ENCODE results near the gene SPECC1L.

The SPECC1L gene

GRCh38 chr22:24416095-24416494 is 145.5 kb downstream of the SPECC1L start:
- DNase-seq, result no peak

- DNase-seq, result no peak
Observed at GRCh38 chr22:24416611-24417010, 146.0 kb downstream of the SPECC1L start.

GRCh38 chr22:24417200-24417599 is 146.6 kb downstream of the SPECC1L start:
- no peak for DNase-seq

GRCh38 chr22:24417901-24418641 is 147.4 kb downstream of the SPECC1L start:
- no peak for DNase-seq

GRCh38 chr22:24418786-24419474 is 148.3 kb downstream of the SPECC1L start:
- DNase-seq, result no peak

GRCh38 chr22:24419475-24419850 is 148.8 kb downstream of the SPECC1L start:
- DNase-seq, result no peak

- DNase-seq, result no peak
Observed at GRCh38 chr22:24420072-24420976, 149.7 kb downstream of the SPECC1L start.

- no peak for DNase-seq
Observed at GRCh38 chr22:24420977-24421343, 150.3 kb downstream of the SPECC1L start.

- no peak for DNase-seq
Observed at GRCh38 chr22:24421428-24421931, 150.8 kb downstream of the SPECC1L start.

GRCh38 chr22:24422102-24422665 is 151.6 kb downstream of the SPECC1L start:
- no peak for DNase-seq

- DNase-seq, result no peak
Observed at GRCh38 chr22:24423519-24424000, 152.9 kb downstream of the SPECC1L start.

GRCh38 chr22:24424001-24424900 is 153.6 kb downstream of the SPECC1L start:
- no peak for DNase-seq

GRCh38 chr22:24424901-24425775 is 154.5 kb downstream of the SPECC1L start:
- no peak for DNase-seq

GRCh38 chr22:24426436-24426835 is 155.8 kb downstream of the SPECC1L start:
- DNase-seq, result no peak

- DNase-seq, result no peak
Observed at GRCh38 chr22:24426851-24427499, 156.3 kb downstream of the SPECC1L start.

- DNase-seq, result no peak
Observed at GRCh38 chr22:24427500-24428164, 157.0 kb downstream of the SPECC1L start, which contains the start of gene ADORA2A. Gene ADORA2A, plus strand, starts transcription at chr22:24427599. Its CDS starts 5,806 bp downstream, at chr22:24433405.

- no peak for DNase-seq
Observed at GRCh38 chr22:24428751-24429410, 158.2 kb downstream of the SPECC1L start.

Data from cortex of kidney (tissue), 1 donor.